ENCODE data around the gene SLC9A8. TPM values are rescaled to one million over a fixed set of nuclear protein-coding genes. Genes with fewer than 3 reads are reported as not detected.
A peak's percentile ranks its signal among the peaks of the same experiment; 100 is the strongest.

Gene SLC9A8
- total RNA-seq, 1 experiment from 2014 or later: 21.4 TPM

GRCh38 chr20:49938173-49939163, 125.8 kb downstream of the SLC9A8 start:
- Histone ChIP-seq H3K9me3 (ENCODE audit: insufficient read depth, low read depth) (no peaks in the 10 kb centered on the region), H3K4me2 (peak overlapping the region; percentile 98), H4K20me1 (ENCODE audit: insufficient read depth) (peaks cover 58% of the 10 kb centered on the region), H3K27me3 (ENCODE audit: insufficient read depth, low read depth) (no peaks in the 10 kb centered on the region), H3K4me1 (replicated peaks; ENCODE audit: insufficient read depth) (peaks cover 35% of the 10 kb centered on the region), H3K36me3 (ENCODE audit: low read depth) (peaks cover 35% of the 10 kb centered on the region), H3K27ac (peak overlapping the region; percentile 69), H3K4me3 (peak overlapping the region; percentile 92), H3F3A (ENCODE audit: insufficient read depth, low read depth) (peaks cover 48% of the 10 kb centered on the region), H2AFZ (no peak overlapping the region), H3K79me2 (ENCODE audit: low read depth) (peaks cover 72% of the 10 kb centered on the region), H3K9me2 (ENCODE audit: insufficient read depth) (no peaks in the 10 kb centered on the region)
- no TSS peak for BruUV-seq (replicated peaks)
- no peak for DNase-seq
- CTCF ChIA-PET: interaction anchor here (0.5 to 0.6 kb wide), 2 partner anchors 24 to 263 kb away, joined by 4 read pairs; no protein-coding TSS in a partner anchor
- intact Hi-C loops (cut with micrococcal nuclease; ENCODE audit: unreplicated experiment): no loop called here
- POLR2A ChIA-PET (ENCODE audit: unreplicated experiment): interaction anchor here (0.7 kb wide), 1 partner anchor 221 kb away, joined by 13 read pairs; no protein-coding TSS in a partner anchor
- no peak for TF ChIP-seq CTCF (conservative IDR thresholded peaks at IDR 0.05)
- TF ChIP-seq EZH2 (IDR thresholded peaks at IDR 0.05; ENCODE audit: low read depth): no peak

- Histone ChIP-seq H4K20me1 (ENCODE audit: insufficient read depth) (peaks cover 78% of the 10 kb centered on the region), H3K4me3 (no peak overlapping the region), H3K27ac (no peak overlapping the region), H3K27me3 (ENCODE audit: insufficient read depth, low read depth) (no peaks in the 10 kb centered on the region), H3K9me2 (ENCODE audit: insufficient read depth) (no peaks in the 10 kb centered on the region), H3K79me2 (ENCODE audit: low read depth) (peaks cover 97% of the 10 kb centered on the region), H3K9me3 (ENCODE audit: insufficient read depth, low read depth) (no peaks in the 10 kb centered on the region), H2AFZ (no peak overlapping the region), H3K4me1 (replicated peaks; ENCODE audit: insufficient read depth) (peaks cover 21% of the 10 kb centered on the region), H3K36me3 (ENCODE audit: low read depth) (peaks cover 59% of the 10 kb centered on the region), H3F3A (ENCODE audit: insufficient read depth, low read depth) (peaks cover 59% of the 10 kb centered on the region), H3K4me2 (no peak overlapping the region)
- no TSS peak for BruUV-seq (replicated peaks)
- POLR2A ChIA-PET (ENCODE audit: unreplicated experiment): no interaction called here
- intact Hi-C loops (cut with micrococcal nuclease; ENCODE audit: unreplicated experiment): no loop called here
- TF ChIP-seq EZH2 (IDR thresholded peaks at IDR 0.05; ENCODE audit: low read depth) (no peak), CTCF (conservative IDR thresholded peaks at IDR 0.05) (no peak)
- DNase-seq: no peak
- CTCF ChIA-PET: no interaction called here
Measured at GRCh38 chr20:49941456-49941855, 128.8 kb downstream of the SLC9A8 start.

Other genes with a start within 250 kb of the SLC9A8 start
- 26.9 and 30.3 TPM in 2 replicates for gene PTGIS, start 244.7 kb upstream of the SLC9A8 start, total RNA-seq (2021)
- 61.7 and 63.1 TPM in 2 replicates for gene B4GALT5, start 99.0 kb upstream of the SLC9A8 start, total RNA-seq (2021)
- 7.3 and 10.9 TPM in 2 replicates for gene SPATA2, start 102.7 kb downstream of the SLC9A8 start, total RNA-seq (2021)
- 92.5 and 125 TPM in 2 replicates for gene RNF114, start 123.6 kb downstream of the SLC9A8 start, total RNA-seq (2021)
- gene SNAI1, start 170.2 kb downstream of the SLC9A8 start, total RNA-seq (2021): 2.2 and 3.6 TPM in 2 replicates